GM18907 (cell line): ENCODE data around the gene BCL2L15.

ENCODE experiments used
- ATAC-seq: cut with Tn5 transposase; IDR thresholded peaks from one replicate; pipeline ENCODE4 v1.9.1; 2021; ENCODE audit warnings: mild to moderate bottlenecking, moderate library complexity; ENCODE audit not compliant: unreplicated experiment

BCL2L15 gene

DNA sequence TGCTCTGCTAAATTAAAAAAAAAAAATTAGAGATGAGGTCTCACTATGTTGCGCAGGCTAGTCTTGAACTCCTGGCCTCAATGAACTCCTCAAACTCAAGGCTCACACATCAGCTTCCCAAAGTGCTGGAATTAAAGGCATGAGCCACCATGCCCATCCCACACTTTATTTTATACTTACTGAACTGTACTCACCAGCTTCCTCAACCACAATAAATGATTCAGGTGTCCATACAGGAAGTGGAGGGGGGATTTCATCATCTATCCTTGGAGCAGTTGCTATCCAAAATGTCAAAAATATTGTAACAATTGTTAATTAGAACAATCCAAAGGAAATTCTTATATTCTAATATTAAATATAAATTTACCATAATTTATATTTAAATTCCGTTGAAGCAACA, 52.7 kb downstream of the BCL2L15 start:
- no peak for ATAC-seq
